HEK293T (cell line): Measurements from ENCODE around the gene MAML2.

ENCODE experiments used
- CTCF ChIA-PET: fragments of 350-600 bp; formaldehyde crosslinking; extraction: SDS; loops from one replicate; lab custom pipeline; 2021; ENCODE audit warnings: antibody characterized with exemption, inconsistent platforms; lab: Yijun Ruan, JAX
- POLR2A ChIA-PET: fragments of 350-600 bp; formaldehyde crosslinking; extraction: SDS; loops from one replicate; lab custom pipeline; 2020; ENCODE audit warnings: antibody characterized with exemption, inconsistent platforms; lab: Yijun Ruan, JAX
- DNase-seq: peaks from one replicate; pipeline ENCODE4 v3.0.0; 2012; ENCODE audit warnings: mixed read lengths; ENCODE audit errors: extremely low spot score
- ARNT ChIP-seq: fragments of 450-650 bp; IDR thresholded peaks from 2 replicates; pipeline ENCODE4 v1.6.1; 2017; ENCODE audit warnings: mild to moderate bottlenecking
- BHLHE40 ChIP-seq: fragments of 450-650 bp; IDR thresholded peaks from 2 replicates; pipeline ENCODE4 v1.6.1; 2016; ENCODE audit warnings: mild to moderate bottlenecking, moderate library complexity, borderline replicate concordance
- CTBP1 ChIP-seq: fragments of 450-650 bp; IDR thresholded peaks from 2 replicates; pipeline ENCODE4 v1.6.1; 2016; ENCODE audit warnings: borderline replicate concordance
- ELF4 ChIP-seq: fragments of 450-650 bp; IDR thresholded peaks from 2 replicates; pipeline ENCODE4 v1.6.1; 2017; ENCODE audit warnings: antibody characterized with exemption
- FOXA1 ChIP-seq: fragments of 450-650 bp; IDR thresholded peaks from 2 replicates; pipeline ENCODE4 v1.6.1; 2016; ENCODE audit warnings: mild to moderate bottlenecking
- FOXK2 ChIP-seq: fragments of 450-650 bp; IDR thresholded peaks from 2 replicates; pipeline ENCODE4 v1.6.1; 2016; ENCODE audit warnings: mild to moderate bottlenecking
- FOXM1 ChIP-seq: fragments of 450-650 bp; IDR thresholded peaks from 2 replicates; pipeline ENCODE4 v1.6.1; 2017; ENCODE audit warnings: mild to moderate bottlenecking, borderline replicate concordance
- HDGF ChIP-seq: fragments of 450-650 bp; IDR thresholded peaks from 2 replicates; pipeline ENCODE4 v1.6.1; 2017; ENCODE audit warnings: antibody characterized with exemption, borderline replicate concordance
- L3MBTL2 ChIP-seq: fragments of 450-650 bp; conservative IDR thresholded peaks from 2 replicates; pipeline ENCODE4 v1.6.1; 2016; ENCODE audit warnings: mild to moderate bottlenecking
- LEF1 ChIP-seq: fragments of 450-650 bp; IDR thresholded peaks from 2 replicates; pipeline ENCODE4 v1.6.1; 2017; ENCODE audit warnings: mild to moderate bottlenecking, borderline replicate concordance
- NFRKB ChIP-seq: fragments of 450-650 bp; IDR thresholded peaks from 2 replicates; pipeline ENCODE4 v1.6.1; 2016; ENCODE audit warnings: mild to moderate bottlenecking, moderate library complexity
- SP1 ChIP-seq: fragments of 450-650 bp; IDR thresholded peaks from 2 replicates; pipeline ENCODE4 v1.6.1; 2017
- SUZ12 ChIP-seq: fragments of 450-650 bp; IDR thresholded peaks from 2 replicates; pipeline ENCODE4 v1.6.1; 2016; ENCODE audit warnings: mild to moderate bottlenecking
- TARDBP ChIP-seq: fragments of 450-650 bp; IDR thresholded peaks from 2 replicates; pipeline ENCODE4 v1.6.1; 2016
- ZNF384 ChIP-seq: fragments of 450-650 bp; IDR thresholded peaks from 2 replicates; pipeline ENCODE4 v1.6.1; 2016
- TF ChIP-seq, protein P1 (sequence below): fragments of 450-650 bp; IDR thresholded peaks from 2 replicates; pipeline ENCODE4 v1.6.1; 2016

The MAML2 gene

DNA sequence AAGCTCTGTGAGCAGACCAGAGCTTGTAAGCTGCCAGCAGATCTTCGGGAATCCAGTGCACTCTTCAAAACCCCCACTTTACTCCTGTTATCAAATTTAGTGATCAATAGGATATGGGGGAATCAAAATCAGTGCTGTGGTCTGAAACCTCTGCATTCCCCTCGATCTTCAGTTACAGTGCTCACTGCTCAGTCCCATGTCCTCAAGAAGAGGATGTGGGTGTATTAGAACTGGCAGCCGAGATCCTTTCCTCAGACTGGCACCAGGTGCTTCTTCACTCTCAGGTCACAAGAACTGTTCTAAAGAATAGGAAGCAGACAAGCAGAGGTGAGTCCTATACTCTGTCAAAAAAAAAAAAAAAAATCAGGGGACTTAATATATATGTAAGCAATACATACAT lies 15.3 kb upstream of the MAML2 start:
- POLR2A ChIA-PET = no interaction called here
- CTCF ChIA-PET = no interaction called here

DNA sequence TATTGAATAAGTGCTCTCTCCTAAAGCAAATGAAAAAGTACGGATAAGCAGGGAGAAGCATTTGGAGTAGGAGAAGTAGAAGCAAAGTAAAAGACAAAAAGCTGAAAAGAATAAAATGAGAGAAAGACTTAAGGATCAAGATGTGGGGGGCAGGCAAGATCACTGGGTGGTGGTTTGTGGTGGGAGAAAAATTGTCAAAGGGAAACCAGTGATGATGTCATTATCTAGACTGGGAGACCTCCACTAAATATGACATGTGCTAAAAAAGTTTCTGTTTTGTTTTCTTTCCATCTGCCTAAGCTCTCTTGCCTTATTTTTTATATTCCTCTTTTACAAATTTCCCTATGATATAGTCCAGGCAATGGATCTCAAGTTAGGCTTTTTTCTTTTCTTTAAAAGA lies 14.8 kb upstream of the MAML2 start:
- POLR2A ChIA-PET = no interaction called here
- CTCF ChIA-PET = no interaction called here
- DNase-seq = no peak
- TF ChIP-seq NFRKB (no peak), ZNF384 (no peak), ARNT (no peak), FOXM1 (no peak), CTBP1 (no peak), TARDBP (no peak), FOXK2 (no peak), ELF4 (no peak), LEF1 (no peak), L3MBTL2 (no peak), FOXA1 (no peak), HDGF (no peak), BHLHE40 (no peak), SUZ12 (no peak)
- TF ChIP-seq, protein P1, sequence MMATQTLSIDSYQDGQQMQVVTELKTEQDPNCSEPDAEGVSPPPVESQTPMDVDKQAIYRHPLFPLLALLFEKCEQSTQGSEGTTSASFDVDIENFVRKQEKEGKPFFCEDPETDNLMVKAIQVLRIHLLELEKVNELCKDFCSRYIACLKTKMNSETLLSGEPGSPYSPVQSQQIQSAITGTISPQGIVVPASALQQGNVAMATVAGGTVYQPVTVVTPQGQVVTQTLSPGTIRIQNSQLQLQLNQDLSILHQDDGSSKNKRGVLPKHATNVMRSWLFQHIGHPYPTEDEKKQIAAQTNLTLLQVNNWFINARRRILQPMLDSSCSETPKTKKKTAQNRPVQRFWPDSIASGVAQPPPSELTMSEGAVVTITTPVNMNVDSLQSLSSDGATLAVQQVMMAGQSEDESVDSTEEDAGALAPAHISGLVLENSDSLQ = no peak

More for the DNA sequence above, 15.3 kb upstream of the MAML2 start:
- TF ChIP-seq SP1 (no peak), CTBP1 (no peak), HDGF (no peak), SUZ12 (no peak), FOXM1 (no peak), TARDBP (no peak), ZNF384 (no peak)
- DNase-seq = no peak

DNA sequence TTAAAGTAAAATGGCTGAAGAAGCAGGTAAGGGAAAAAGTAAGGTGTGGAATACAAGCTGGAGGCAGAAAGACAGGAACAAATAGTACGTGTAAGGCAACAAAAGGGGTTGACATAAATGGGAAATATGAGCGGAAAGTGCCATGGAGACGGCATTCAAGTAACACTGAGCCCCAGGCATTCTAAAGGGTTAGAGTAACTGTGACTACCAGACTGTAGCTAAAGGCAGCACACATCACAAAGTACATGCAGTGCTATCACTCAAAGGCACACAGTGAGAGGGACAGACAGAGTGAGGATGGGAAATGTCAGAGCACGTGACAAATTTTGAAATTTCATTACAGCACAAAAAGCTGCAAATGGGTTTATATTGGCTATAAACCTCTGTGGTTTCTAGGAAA lies 13.9 kb upstream of the MAML2 start:
- ChIA-PET CTCF (no interaction called here), POLR2A (no interaction called here)
- DNase-seq = no peak
- TF ChIP-seq FOXM1 = no peak
- TF ChIP-seq ARNT = no peak
- TF ChIP-seq HDGF = no peak
- no peak for TF ChIP-seq TARDBP
- no peak for TF ChIP-seq SP1
- TF ChIP-seq CTBP1 = no peak
- TF ChIP-seq LEF1 = no peak
- TF ChIP-seq NFRKB = no peak
- TF ChIP-seq ELF4 = no peak
- TF ChIP-seq ZNF384 = no peak
- TF ChIP-seq SUZ12 = no peak
- no peak for TF ChIP-seq FOXK2

DNA sequence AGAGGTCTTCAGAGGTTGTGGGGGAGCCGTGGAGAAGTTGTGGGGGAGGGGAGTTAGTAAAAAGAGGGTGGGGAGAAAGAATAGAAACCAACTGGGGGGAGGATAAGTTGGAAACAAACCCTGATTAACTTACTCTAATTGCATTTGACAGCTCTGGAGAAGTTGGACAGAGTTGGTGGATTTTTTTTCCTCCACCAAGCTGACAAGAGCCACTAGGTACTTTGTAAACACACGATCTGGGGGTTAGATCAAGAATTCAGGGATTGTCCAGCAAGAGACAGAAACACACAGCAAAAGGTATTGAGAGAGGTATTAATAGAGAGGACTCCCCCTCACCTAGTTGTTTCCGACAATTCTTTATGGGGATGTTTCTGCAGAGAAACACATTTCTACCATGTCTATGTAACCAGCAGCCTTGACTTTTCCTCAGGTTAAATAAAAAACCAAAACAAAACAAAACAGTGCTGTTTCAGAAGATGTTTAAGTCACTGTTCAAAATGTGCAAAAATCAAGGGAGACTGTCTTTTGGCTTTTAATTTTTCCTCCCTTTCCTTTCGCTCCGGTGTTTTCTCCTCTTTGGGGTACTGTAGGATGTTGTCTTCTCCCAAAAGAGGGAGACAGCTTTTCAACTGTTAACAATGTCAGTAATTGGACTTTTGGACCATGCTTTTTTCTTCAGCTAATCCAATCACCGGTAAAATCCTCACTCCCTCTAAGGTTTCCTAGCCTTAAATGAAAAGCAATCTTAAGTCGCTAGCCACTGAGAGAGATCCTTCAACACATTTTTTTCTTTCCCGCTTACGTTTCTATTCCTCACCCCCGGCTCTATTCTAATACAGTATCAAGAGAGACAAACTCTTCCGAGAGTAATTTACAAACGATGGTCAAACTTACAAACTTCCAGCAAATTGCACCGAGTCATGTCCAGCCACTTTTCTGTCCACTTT lies 708 bp downstream of the MAML2 start:
- TF ChIP-seq CTBP1 (no peak), ZNF384 (0 out of 2 replicates have a peak, but pooled peaks have one; percentile 31), L3MBTL2 (0 out of 2 replicates have a peak, but pooled peaks have one; percentile 10)
- no peak for DNase-seq
- CTCF ChIA-PET = interaction anchor here (0.5 to 5.0 kb wide), 37 partner anchors 9 to 876 kb away, joined by 3 to 32 read pairs (median 4); partner anchors contain the start of genes CCDC82 and JRKL
- POLR2A ChIA-PET = interaction anchor here (0.7 to 2.1 kb wide), 6 partner anchors 10 to 553 kb away, joined by 3 to 15 read pairs (median 6); partner anchors contain the start of genes CCDC82, FAM76B and JRKL

DNA sequence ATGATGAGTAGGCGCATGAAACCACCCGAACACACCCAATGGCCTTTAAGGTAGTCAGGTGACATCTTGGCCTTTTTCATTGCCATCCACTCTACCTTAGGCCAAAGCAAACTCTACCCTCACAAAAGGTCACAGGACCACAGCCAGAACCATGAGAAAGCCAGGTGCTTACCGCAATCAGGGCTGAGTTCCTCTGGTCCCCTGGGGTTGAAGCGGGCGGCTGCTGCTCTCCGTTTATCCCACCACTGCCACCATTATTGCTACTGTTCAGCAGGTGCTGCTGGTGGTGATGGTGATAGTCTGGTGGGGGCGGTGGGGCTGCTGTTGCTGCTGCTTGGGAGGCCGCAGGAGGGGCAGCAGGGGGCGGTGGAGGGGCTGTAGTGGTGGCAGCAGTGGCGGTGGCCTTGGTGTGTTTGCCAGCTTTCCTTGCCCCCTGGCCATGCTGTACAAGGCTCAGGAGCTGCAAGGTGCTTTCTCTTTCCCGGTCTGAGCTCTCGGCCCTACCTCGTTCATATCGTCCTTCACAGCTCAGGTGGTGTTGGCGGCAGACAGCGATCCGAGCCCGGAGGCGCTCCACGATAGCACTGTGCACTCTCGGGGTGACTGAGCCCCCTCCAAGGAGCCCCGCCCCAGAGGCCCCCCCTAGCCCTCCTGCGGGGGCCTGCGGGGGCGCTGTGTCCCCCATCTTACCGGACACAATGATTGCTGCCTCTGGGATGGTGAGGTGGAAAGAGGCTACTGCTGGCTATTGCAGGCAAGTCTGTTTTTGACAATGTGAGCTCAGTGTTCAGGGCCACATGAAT lies 1.6 kb downstream of the MAML2 start:
- CTCF ChIA-PET = interaction anchor here (0.6 to 5.0 kb wide), 13 partner anchors 9 to 506 kb away, joined by 3 to 32 read pairs (median 4); no protein-coding TSS in a partner anchor
- no peak for DNase-seq
- TF ChIP-seq, protein P1 = no peak
- TF ChIP-seq FOXA1 (no peak), FOXK2 (no peak), TARDBP (no peak), CTBP1 (no peak), FOXM1 (no peak), NFRKB (no peak), BHLHE40 (no peak), ARNT (no peak)
- POLR2A ChIA-PET = interaction anchor here (1.8 to 2.1 kb wide), 2 partner anchors 9 to 48 kb away, joined by 7 read pairs; partner anchors contain the start of genes CCDC82 and JRKL

DNA sequence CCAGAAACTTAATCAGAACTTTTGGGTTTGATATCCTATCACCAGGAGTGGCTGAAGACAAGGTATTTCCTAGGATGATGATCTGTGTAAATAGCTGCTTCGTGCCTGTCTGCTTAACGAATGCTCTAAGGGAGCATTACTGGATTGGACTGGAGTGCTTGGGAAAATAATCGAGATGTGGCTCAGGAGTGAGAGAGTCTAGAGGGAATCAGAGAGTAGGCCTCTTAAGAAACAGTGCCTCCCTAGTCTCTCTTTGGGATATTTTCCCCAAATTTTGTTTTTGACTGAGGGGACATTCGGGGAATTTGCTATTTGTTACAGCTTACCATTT lies 2.5 kb downstream of the MAML2 start:
- ChIA-PET POLR2A (interaction anchor here (0.8 to 3.8 kb wide), 2 partner anchors 49 to 185 kb away, joined by 3 to 14 read pairs; partner anchors contain the start of genes CCDC82 and JRKL), CTCF (interaction anchor here (0.8 to 5.0 kb wide), 4 partner anchors 10 to 505 kb away, joined by 3 to 32 read pairs (median 4); no protein-coding TSS in a partner anchor)
- no peak for DNase-seq
- TF ChIP-seq HDGF (no peak), TARDBP (no peak), LEF1 (no peak), SP1 (no peak), FOXK2 (no peak), L3MBTL2 (no peak), ELF4 (no peak), ZNF384 (no peak), BHLHE40 (no peak), SUZ12 (no peak), FOXA1 (no peak), NFRKB (no peak), ARNT (no peak)
- TF ChIP-seq, protein P1 = no peak
